ENCODE results near the gene SORD. TPM values are rescaled to one million over a fixed set of nuclear protein-coding genes. Genes with fewer than 3 reads are reported as not detected.
"Not testable (repeated sequence)": the region's sequence is repeated elsewhere in the genome, so short reads cannot be mapped to it uniquely, and the experiment has no call there.

Gene SORD
- total and polyA plus RNA-seq, 4 donors: 5.7 to 7.1 (median 6.8) TPM

GRCh38 chr15:45044270-45044669, 21.3 kb downstream of the SORD start:
- intact Hi-C loops (cut with DNase I); ATAC-seq (ENCODE audit: low FRiP score); H3K4me1 ChIP-seq (ENCODE audit: control insufficient read depth in 1 of 2, insufficient read depth in 2 of 2, low read length in 2 of 2); H3K27me3 ChIP-seq (ENCODE audit: control insufficient read depth in 1 of 2, insufficient read depth in 2 of 2, low read length in 1 of 2); DNase-seq; H3K27ac ChIP-seq (ENCODE audit: low read depth in 1 of 2, low read length in 2 of 2); H3K36me3 ChIP-seq (ENCODE audit: control insufficient read depth in 1 of 2, insufficient read depth in 2 of 2, low read length in 1 of 2); H3K4me3 ChIP-seq (ENCODE audit: low read length in 2 of 2); H3K9me3 ChIP-seq (ENCODE audit: control insufficient read depth, low read length): not testable (repeated sequence)
- 91 to 96% methylated on average over 1 of the region's 1 CpG for WGBS, 2 donors

GRCh38 chr15:45048449-45048793, 25.4 kb downstream of the SORD start:
- intact Hi-C loops (cut with DNase I); H3K4me3 ChIP-seq (ENCODE audit: low read length in 2 of 2); H3K36me3 ChIP-seq (ENCODE audit: control insufficient read depth in 1 of 2, insufficient read depth in 2 of 2, low read length in 1 of 2); DNase-seq; H3K9me3 ChIP-seq (ENCODE audit: control insufficient read depth, low read length); H3K27ac ChIP-seq (ENCODE audit: low read depth in 1 of 2, low read length in 2 of 2); H3K4me1 ChIP-seq (ENCODE audit: control insufficient read depth in 1 of 2, insufficient read depth in 2 of 2, low read length in 2 of 2); ATAC-seq (ENCODE audit: low FRiP score); H3K27me3 ChIP-seq (ENCODE audit: control insufficient read depth in 1 of 2, insufficient read depth in 2 of 2, low read length in 1 of 2): not testable (repeated sequence)
- 95 to 96% methylated on average over 4 of the region's 4 CpGs for WGBS, 2 donors

- H3K4me1 ChIP-seq (ENCODE audit: control insufficient read depth in 1 of 2, insufficient read depth in 2 of 2, low read length in 2 of 2): peaks cover 2 to 8% of the 10 kb centered on the region in 2 donors
- intact Hi-C loops (cut with DNase I): no loop called here
- H3K4me3 ChIP-seq (ENCODE audit: low read length in 2 of 2): no peak overlapping the region
- H3K27ac ChIP-seq (ENCODE audit: low read depth in 1 of 2, low read length in 2 of 2): peak overlapping the region; percentile 30 to 56
- H3K27me3 ChIP-seq (ENCODE audit: control insufficient read depth in 1 of 2, insufficient read depth in 2 of 2, low read length in 1 of 2): no peaks in the 10 kb centered on the region
- no peaks in the 10 kb centered on the region for H3K9me3 ChIP-seq (ENCODE audit: control insufficient read depth, low read length)
- WGBS, 2 donors: 22 to 24% methylated on average over 7 of the region's 7 CpGs
- ATAC-seq (ENCODE audit: low FRiP score): peak; percentile 36
- no peaks in the 10 kb centered on the region for H3K36me3 ChIP-seq (ENCODE audit: control insufficient read depth in 1 of 2, insufficient read depth in 2 of 2, low read length in 1 of 2)
- DNase-seq: no peak
Measured at GRCh38 chr15:45048794-45049631, 26.0 kb downstream of the SORD start.

- Histone ChIP-seq H3K4me3 (ENCODE audit: low read length in 2 of 2) (no peak overlapping the region), H3K9me3 (ENCODE audit: control insufficient read depth, low read length) (no peaks in the 10 kb centered on the region), H3K4me1 (ENCODE audit: control insufficient read depth in 1 of 2, insufficient read depth in 2 of 2, low read length in 2 of 2) (peaks cover 2 to 8% of the 10 kb centered on the region in 2 donors), H3K27ac (ENCODE audit: low read depth in 1 of 2, low read length in 2 of 2) (no peak overlapping the region), H3K27me3 (ENCODE audit: control insufficient read depth in 1 of 2, insufficient read depth in 2 of 2, low read length in 1 of 2) (no peaks in the 10 kb centered on the region), H3K36me3 (ENCODE audit: control insufficient read depth in 1 of 2, insufficient read depth in 2 of 2, low read length in 1 of 2) (no peaks in the 10 kb centered on the region)
- ATAC-seq (ENCODE audit: low FRiP score) (no peak), DNase-seq (no peak)
- intact Hi-C loops (cut with DNase I): no loop called here
- WGBS, 2 donors: 91 to 98% methylated on average over 1 of the region's 1 CpG
Measured at GRCh38 chr15:45050587-45050986, 27.6 kb downstream of the SORD start.

GRCh38 chr15:45052676-45053075, 29.7 kb downstream of the SORD start:
- H3K4me3 ChIP-seq (ENCODE audit: low read length in 2 of 2); H3K9me3 ChIP-seq (ENCODE audit: control insufficient read depth, low read length); ATAC-seq (ENCODE audit: low FRiP score); H3K27me3 ChIP-seq (ENCODE audit: control insufficient read depth in 1 of 2, insufficient read depth in 2 of 2, low read length in 1 of 2); DNase-seq; H3K36me3 ChIP-seq (ENCODE audit: control insufficient read depth in 1 of 2, insufficient read depth in 2 of 2, low read length in 1 of 2); H3K4me1 ChIP-seq (ENCODE audit: control insufficient read depth in 1 of 2, insufficient read depth in 2 of 2, low read length in 2 of 2); H3K27ac ChIP-seq (ENCODE audit: low read depth in 1 of 2, low read length in 2 of 2); intact Hi-C loops (cut with DNase I): not testable (repeated sequence)
- WGBS, 2 donors: 96 to 99% methylated on average over 3 of the region's 3 CpGs

- 92 to 95% methylated on average over 3 of the region's 3 CpGs for WGBS, 2 donors
- H3K9me3 ChIP-seq (ENCODE audit: control insufficient read depth, low read length); intact Hi-C loops (cut with DNase I); H3K36me3 ChIP-seq (ENCODE audit: control insufficient read depth in 1 of 2, insufficient read depth in 2 of 2, low read length in 1 of 2); H3K4me1 ChIP-seq (ENCODE audit: control insufficient read depth in 1 of 2, insufficient read depth in 2 of 2, low read length in 2 of 2); H3K4me3 ChIP-seq (ENCODE audit: low read length in 2 of 2); ATAC-seq (ENCODE audit: low FRiP score); H3K27me3 ChIP-seq (ENCODE audit: control insufficient read depth in 1 of 2, insufficient read depth in 2 of 2, low read length in 1 of 2); H3K27ac ChIP-seq (ENCODE audit: low read depth in 1 of 2, low read length in 2 of 2); DNase-seq: not testable (repeated sequence)
Measured at GRCh38 chr15:45058690-45059675, 36.0 kb downstream of the SORD start.

- H3K36me3 ChIP-seq (ENCODE audit: control insufficient read depth in 1 of 2, insufficient read depth in 2 of 2, low read length in 1 of 2); H3K4me3 ChIP-seq (ENCODE audit: low read length in 2 of 2); H3K9me3 ChIP-seq (ENCODE audit: control insufficient read depth, low read length); DNase-seq; H3K27me3 ChIP-seq (ENCODE audit: control insufficient read depth in 1 of 2, insufficient read depth in 2 of 2, low read length in 1 of 2); ATAC-seq (ENCODE audit: low FRiP score); H3K4me1 ChIP-seq (ENCODE audit: control insufficient read depth in 1 of 2, insufficient read depth in 2 of 2, low read length in 2 of 2); intact Hi-C loops (cut with DNase I); H3K27ac ChIP-seq (ENCODE audit: low read depth in 1 of 2, low read length in 2 of 2): not testable (repeated sequence)
- WGBS, 2 donors: 97% methylated on average over 5 to 6 of the region's 7 CpGs
Measured at GRCh38 chr15:45062301-45062700, 39.3 kb downstream of the SORD start.

- intact Hi-C loops (cut with DNase I): no loop called here
- ATAC-seq (ENCODE audit: low FRiP score): no peak
Measured at GRCh38 chr15:45064386-45064785, 41.4 kb downstream of the SORD start.

More at GRCh38 chr15:45064386-45064785, 41.4 kb downstream of the SORD start:
- Histone ChIP-seq H3K9me3 (ENCODE audit: control insufficient read depth, low read length) (no peaks in the 10 kb centered on the region), H3K4me3 (ENCODE audit: low read length in 2 of 2) (no peak overlapping the region), H3K27ac (ENCODE audit: low read depth in 1 of 2, low read length in 2 of 2) (no peak overlapping the region), H3K27me3 (ENCODE audit: control insufficient read depth in 1 of 2, insufficient read depth in 2 of 2, low read length in 1 of 2) (no peaks in the 10 kb centered on the region), H3K36me3 (ENCODE audit: control insufficient read depth in 1 of 2, insufficient read depth in 2 of 2, low read length in 1 of 2) (no peaks in the 10 kb centered on the region), H3K4me1 (ENCODE audit: control insufficient read depth in 1 of 2, insufficient read depth in 2 of 2, low read length in 2 of 2) (no peaks in the 10 kb centered on the region)
- 92 to 93% methylated on average over 4 of the region's 4 CpGs for WGBS, 2 donors
- DNase-seq: no peak
